ENCODE measurements around the gene FOXD1. TPM values are rescaled to one million over a fixed set of nuclear protein-coding genes. Genes with fewer than 3 reads are reported as not detected.
A peak's percentile ranks its signal among the peaks of the same experiment; 100 is the strongest.
"Not testable (repeated sequence)": the region's sequence is repeated elsewhere in the genome, so short reads cannot be mapped to it uniquely, and the experiment has no call there.

The FOXD1 gene
- 10 to 100 TPM; 10.2 to 15.8 TPM for total RNA-seq
- long read RNA-seq, donor 1, transcript FOXD1-202 (1 exons, 2,272 nt), result major isoform, 6 of 7 reads
- long read RNA-seq, donor 1, partial matches to known transcripts, result 0 of 7 reads
- long read RNA-seq, donor 1, other reads (novel, unspliced or antisense), result 0 of 7 reads
- long read RNA-seq, donor 2, partial matches to known transcripts, result 0 of 1 reads
- long read RNA-seq, donor 2, other reads (novel, unspliced or antisense), result 0 of 1 reads

- peak; percentile 95 for DNase-seq (ENCODE audit: low spot score)
- intact Hi-C loops (cut with DNase I), result loop anchor here in 1 of 2 donors (10.0 kb wide), 1 partner anchor 364 kb away; no protein-coding TSS in a partner anchor
These were observed at the start of gene FOXD1 for GRCh38 chr5:73448463-73449136. TSS of gene FOXD1 (minus strand) at chr5:73448777. CDS start at chr5:73448362, 415 bp downstream.

- intact Hi-C loops (cut with DNase I), result no loop called here
- DNase-seq (ENCODE audit: low spot score), result no peak
These were observed 49.0 kb upstream of the FOXD1 start for GRCh38 chr5:73497497-73498056.

GRCh38 chr5:73496984-73497457, 48.4 kb upstream of the FOXD1 start:
- intact Hi-C loops (cut with DNase I), result no loop called here
- no peak for DNase-seq (ENCODE audit: low spot score)

GRCh38 chr5:73495772-73496335, 47.3 kb upstream of the FOXD1 start:
- intact Hi-C loops (cut with DNase I), result no loop called here
- no peak for DNase-seq (ENCODE audit: low spot score)

GRCh38 chr5:73494721-73495120, 46.1 kb upstream of the FOXD1 start:
- intact Hi-C loops (cut with DNase I), result no loop called here
- no peak for DNase-seq (ENCODE audit: low spot score)

GRCh38 chr5:73493421-73493820, 44.8 kb upstream of the FOXD1 start:
- no peak for DNase-seq (ENCODE audit: low spot score)
- intact Hi-C loops (cut with DNase I), result no loop called here

- DNase-seq (ENCODE audit: low spot score), result no peak
- intact Hi-C loops (cut with DNase I), result no loop called here
These were observed 42.6 kb upstream of the FOXD1 start for GRCh38 chr5:73491155-73491554.

- intact Hi-C loops (cut with DNase I), result no loop called here
- no peak for DNase-seq (ENCODE audit: low spot score)
These were observed 41.5 kb upstream of the FOXD1 start for GRCh38 chr5:73490088-73490487.

DNA sequence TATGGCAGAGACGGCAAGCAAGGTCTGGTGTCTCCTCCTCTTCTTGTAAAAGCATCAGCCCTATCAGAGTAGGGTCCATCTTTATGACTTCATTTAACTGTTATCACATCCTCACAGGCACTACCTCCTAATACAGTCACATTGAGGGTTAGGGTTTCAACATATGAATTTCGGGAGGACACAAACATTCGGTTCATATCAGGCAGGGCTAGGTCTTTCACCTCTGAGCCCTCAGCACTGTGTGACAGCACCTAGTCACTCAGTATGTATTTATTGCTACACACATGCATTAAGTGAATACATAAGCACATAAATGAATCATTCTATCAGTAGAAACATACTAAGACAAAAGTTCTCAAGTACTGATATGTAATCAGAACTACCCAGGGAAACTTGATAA, 40.2 kb upstream of the FOXD1 start:
- intact Hi-C loops (cut with DNase I), result no loop called here

GRCh38 chr5:73487815-73488214, 39.2 kb upstream of the FOXD1 start:
- intact Hi-C loops (cut with DNase I), result no loop called here
- DNase-seq (ENCODE audit: low spot score), result no peak

More for the DNA sequence above, 40.2 kb upstream of the FOXD1 start:
- DNase-seq (ENCODE audit: low spot score), result no peak

- intact Hi-C loops (cut with DNase I), result not testable (repeated sequence)
These were observed 38.7 kb upstream of the FOXD1 start for GRCh38 chr5:73487257-73487656.

DNA sequence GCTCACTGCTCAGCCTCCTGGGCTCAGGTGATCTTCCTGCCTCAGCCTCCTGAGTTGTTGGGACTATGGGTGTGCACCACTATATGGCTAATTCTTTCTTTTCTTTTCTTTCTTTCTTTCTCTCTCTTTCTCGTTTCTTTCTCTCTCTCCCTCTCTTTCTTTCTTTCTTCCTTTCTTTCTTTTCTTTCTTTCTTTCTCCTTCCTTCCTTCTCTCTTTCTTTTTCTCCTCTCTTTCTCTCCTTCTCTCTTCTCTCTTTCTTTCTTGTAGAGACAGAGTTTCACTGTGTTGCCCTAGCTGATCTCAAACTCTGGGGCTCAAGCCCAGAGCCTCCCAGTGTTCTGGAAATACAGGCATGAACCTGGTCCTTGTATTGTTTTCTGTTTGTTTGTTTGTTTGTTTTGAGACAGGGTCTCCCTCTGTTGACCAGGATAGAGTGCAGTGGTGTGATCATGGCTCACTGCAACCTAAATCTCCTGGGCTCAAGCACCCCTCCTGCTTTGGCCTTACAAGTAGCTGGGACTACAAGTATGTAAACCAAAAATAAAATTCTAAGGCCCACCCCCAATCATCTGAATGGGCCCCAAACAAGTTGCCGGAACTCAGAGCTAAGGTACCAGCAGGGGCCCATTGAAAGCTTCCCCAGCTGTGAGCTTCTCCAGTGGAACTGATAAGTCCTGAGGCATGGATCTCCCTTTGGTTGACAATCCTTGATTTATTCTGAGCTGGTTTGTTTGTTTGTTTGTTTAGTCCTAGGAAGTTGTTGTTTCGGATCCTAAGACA, 37.7 kb upstream of the FOXD1 start:
- no peak for DNase-seq (ENCODE audit: low spot score)
- intact Hi-C loops (cut with DNase I), result no loop called here

More at GRCh38 chr5:73487257-73487656, 38.7 kb upstream of the FOXD1 start:
- not testable (repeated sequence) for DNase-seq (ENCODE audit: low spot score)

DNA sequence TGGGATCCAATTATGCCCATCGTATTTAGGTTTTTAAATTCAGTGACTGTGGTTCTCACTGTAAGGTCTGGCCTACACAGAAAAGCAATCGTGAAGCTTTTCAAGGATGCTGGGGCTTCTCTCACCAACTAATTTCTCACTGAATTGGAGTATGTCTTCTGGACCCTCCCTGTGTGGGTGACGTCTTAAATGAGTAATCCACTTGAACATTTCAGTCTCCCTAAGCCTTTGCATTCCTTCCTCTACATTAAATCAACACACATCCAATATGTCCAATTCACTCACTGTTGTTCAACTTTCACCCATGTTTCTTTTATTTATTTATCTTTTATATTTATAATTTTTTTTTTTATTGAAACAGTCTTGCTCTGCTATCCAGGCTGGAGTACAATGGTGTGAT, 37.1 kb upstream of the FOXD1 start:
- DNase-seq (ENCODE audit: low spot score), result no peak
- intact Hi-C loops (cut with DNase I), result no loop called here

DNA sequence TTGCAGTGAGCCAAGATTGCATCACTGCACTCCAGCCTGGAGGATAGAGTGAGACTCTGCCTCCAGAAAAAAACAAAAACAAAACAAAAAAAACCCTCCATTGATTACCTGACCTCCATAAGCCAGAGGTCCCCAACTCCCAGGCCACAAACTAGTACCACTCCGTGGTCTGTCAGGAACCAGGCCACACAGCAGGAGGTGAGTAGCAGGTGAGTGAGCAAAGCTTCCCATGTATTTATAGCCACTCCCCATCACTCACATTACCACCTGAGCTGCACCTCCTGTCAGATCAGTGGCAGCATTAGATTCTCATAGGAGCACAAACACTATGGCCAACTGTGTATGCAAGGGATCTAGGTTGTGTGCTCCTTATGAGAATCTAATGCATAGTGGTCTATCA, 35.9 kb upstream of the FOXD1 start:
- DNase-seq (ENCODE audit: low spot score), result no peak
- intact Hi-C loops (cut with DNase I), result no loop called here

DNA sequence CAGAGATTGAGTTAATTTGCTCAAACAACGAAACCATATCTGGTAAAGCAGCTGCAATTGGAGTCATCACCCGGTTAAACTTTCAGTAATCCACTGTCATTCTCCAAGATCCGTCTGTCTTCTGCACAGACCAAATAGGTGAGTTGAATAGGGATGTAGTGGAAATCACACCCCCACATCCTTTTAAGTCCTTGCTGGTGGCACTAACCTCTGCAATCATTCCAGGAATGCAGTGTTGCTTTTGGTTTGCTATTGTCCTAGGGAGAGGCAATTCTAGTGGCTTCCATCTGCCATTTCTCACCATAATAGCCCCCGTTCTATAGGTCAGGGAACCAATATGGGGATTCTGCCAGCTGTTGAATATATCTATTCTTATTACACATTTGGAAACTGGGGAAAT, 35.1 kb upstream of the FOXD1 start:
- intact Hi-C loops (cut with DNase I), result no loop called here
- no peak for DNase-seq (ENCODE audit: low spot score)

- no peak for DNase-seq (ENCODE audit: low spot score)
- intact Hi-C loops (cut with DNase I), result no loop called here
These were observed 34.0 kb upstream of the FOXD1 start for GRCh38 chr5:73482383-73483136.

- no peak for DNase-seq (ENCODE audit: low spot score)
- intact Hi-C loops (cut with DNase I), result no loop called here
These were observed 31.9 kb upstream of the FOXD1 start for GRCh38 chr5:73480500-73480899.

- intact Hi-C loops (cut with DNase I), result no loop called here
- no peak for DNase-seq (ENCODE audit: low spot score)
These were observed 23.5 kb upstream of the FOXD1 start for GRCh38 chr5:73472116-73472515.

- intact Hi-C loops (cut with DNase I), result no loop called here
- DNase-seq (ENCODE audit: low spot score), result no peak
These were observed 23.1 kb upstream of the FOXD1 start for GRCh38 chr5:73471654-73472053.
